Measurements from ENCODE around the gene EYA4.

The EYA4 gene

GRCh38 chr6:133532908-133533307 is 291.8 kb downstream of the EYA4 start:
- no peak for DNase-seq (ENCODE audit: low spot score)
- TF ChIP-seq CTCF (IDR thresholded peaks at IDR 0.05; ENCODE audit: extremely low read depth, missing control alignments), result no peak

- DNase-seq (ENCODE audit: low spot score), result no peak
- no peak for TF ChIP-seq CTCF (IDR thresholded peaks at IDR 0.05; ENCODE audit: extremely low read depth, missing control alignments)
Measured at GRCh38 chr6:133539502-133540259, 298.5 kb downstream of the EYA4 start.

GRCh38 chr6:133540361-133540760 is 299.2 kb downstream of the EYA4 start:
- TF ChIP-seq CTCF (IDR thresholded peaks at IDR 0.05; ENCODE audit: extremely low read depth, missing control alignments), result no peak
- no peak for DNase-seq (ENCODE audit: low spot score)

- TF ChIP-seq CTCF (IDR thresholded peaks at IDR 0.05; ENCODE audit: extremely low read depth, missing control alignments), result no peak
- no peak for DNase-seq (ENCODE audit: low spot score)
Measured at GRCh38 chr6:133541040-133541439, 299.9 kb downstream of the EYA4 start.

GRCh38 chr6:133542056-133542821 is 301.1 kb downstream of the EYA4 start:
- no peak for DNase-seq (ENCODE audit: low spot score)
- no peak for TF ChIP-seq CTCF (IDR thresholded peaks at IDR 0.05; ENCODE audit: extremely low read depth, missing control alignments)

GRCh38 chr6:133544419-133544818 is 303.3 kb downstream of the EYA4 start:
- TF ChIP-seq CTCF (IDR thresholded peaks at IDR 0.05; ENCODE audit: extremely low read depth, missing control alignments), result no peak

GRCh38 chr6:133546098-133546497 is 304.9 kb downstream of the EYA4 start:
- TF ChIP-seq CTCF (IDR thresholded peaks at IDR 0.05; ENCODE audit: extremely low read depth, missing control alignments), result no peak
- no peak for DNase-seq (ENCODE audit: low spot score)

More at GRCh38 chr6:133544419-133544818, 303.3 kb downstream of the EYA4 start:
- no peak for DNase-seq (ENCODE audit: low spot score)
